ENCODE data around the gene EEF1A2.

EEF1A2 gene

GRCh38 chr20:63497946-63498935 lies 642 bp downstream of the EEF1A2 start:
- DNase-seq, result no peak

DNA sequence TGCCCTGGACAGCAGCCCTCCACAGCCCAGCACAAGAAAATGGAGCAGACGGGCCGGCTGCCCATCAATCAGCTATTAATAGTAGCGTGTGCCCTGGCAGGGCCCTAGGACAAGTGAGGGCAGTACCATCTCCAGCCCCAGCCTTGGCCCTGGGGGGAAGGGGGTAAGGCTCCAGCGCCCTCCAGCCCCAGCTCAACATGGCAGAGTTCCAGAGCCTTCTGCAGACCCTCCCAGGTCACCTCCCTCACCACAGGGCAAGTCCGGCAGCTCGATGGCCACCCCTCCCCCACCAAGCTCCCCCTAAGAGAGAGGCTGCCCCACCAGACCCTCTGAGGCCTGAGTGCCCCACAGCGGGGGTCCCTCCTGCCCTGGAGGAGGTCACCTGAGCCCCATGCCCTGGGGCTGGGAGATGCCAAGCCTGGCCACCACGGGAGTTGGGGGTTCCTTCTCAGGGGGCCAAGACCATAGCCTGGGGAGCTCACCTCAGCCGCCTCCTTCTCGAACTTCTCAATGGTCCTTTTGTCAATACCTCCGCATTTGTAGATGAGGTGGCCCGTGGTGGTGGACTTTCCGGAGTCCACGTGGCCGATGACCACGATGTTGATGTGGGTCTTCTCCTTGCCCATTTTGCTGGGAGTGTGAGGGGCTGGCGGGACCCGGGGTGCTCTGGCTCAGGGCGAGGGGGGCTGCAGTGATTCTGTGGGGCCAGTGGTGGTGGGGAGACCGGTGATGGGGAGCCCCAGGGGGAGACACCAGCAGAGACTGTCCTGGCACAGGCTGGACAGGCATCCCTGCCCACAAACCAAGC lies 1.5 kb downstream of the EEF1A2 start:
- DNase-seq, result no peak

GRCh38 chr20:63496596-63497120 lies 2.2 kb downstream of the EEF1A2 start:
- DNase-seq, result no peak

DNA sequence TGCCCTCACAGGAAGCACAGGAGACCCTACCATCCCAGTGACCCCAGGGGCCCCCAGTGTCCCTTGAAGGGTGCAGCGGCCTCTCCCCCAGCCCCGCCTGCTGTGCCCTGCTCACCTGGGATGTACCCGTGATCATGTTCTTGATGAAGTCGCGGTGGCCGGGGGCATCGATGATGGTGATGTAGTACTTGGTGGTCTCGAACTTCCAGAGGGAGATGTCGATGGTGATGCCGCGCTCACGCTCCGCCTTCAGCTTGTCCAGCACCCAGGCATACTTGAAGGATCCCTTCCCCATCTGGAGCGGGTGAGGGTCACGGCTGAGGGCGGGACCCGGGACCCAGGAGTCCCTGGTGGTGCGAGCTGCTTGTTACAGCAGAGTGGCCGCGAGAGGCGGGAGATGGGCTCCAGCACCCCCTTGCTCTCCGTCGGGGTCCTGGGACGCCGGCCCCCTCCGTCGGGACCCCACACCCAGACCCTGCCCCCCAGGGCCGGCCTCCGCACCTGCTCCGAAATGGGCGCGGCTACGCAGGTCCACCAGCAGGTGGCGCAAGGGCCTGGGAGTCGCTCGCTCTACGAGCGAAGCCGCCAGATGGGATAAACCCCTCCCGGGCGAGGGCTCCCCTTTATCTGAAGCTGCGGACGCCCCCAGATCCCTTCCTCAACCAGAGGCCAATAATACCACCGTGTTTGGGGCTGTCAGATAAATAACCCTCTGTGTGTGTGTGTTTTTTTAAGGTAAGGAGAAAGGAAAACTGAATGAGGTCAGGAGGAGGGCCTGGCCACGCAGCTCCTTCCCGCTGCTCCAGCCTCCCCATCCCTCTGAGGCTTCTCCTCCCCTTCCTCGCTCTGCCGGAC lies 2.9 kb downstream of the EEF1A2 start:
- peak; percentile 56 for DNase-seq

DNA sequence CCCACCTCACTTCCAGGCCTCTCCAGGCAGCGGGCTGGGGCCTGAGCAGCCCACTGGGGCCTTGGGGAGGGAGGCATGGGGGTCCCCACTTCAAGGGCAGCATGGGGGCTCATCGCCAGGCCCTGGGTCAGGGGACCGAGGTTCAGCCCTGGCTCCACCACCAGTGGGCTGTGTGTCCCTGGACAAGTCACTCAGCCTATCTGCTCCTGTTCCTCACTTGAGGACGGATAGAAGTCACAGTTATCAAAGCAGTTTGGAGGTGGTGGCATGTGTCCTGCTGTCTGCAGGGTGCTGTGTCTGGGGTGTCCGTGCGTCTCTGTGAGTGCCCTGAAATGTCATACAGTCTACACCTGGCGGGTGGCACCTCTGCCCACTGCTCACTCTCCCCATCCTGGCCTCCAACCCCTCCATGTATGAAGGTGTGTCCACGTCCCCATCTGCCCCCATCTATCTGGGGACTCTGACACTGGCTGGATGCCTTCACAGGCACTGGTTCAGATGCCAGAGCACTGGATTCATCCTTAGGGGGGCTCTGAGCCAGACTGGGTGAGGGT lies 3.6 kb downstream of the EEF1A2 start:
- no peak for DNase-seq

DNA sequence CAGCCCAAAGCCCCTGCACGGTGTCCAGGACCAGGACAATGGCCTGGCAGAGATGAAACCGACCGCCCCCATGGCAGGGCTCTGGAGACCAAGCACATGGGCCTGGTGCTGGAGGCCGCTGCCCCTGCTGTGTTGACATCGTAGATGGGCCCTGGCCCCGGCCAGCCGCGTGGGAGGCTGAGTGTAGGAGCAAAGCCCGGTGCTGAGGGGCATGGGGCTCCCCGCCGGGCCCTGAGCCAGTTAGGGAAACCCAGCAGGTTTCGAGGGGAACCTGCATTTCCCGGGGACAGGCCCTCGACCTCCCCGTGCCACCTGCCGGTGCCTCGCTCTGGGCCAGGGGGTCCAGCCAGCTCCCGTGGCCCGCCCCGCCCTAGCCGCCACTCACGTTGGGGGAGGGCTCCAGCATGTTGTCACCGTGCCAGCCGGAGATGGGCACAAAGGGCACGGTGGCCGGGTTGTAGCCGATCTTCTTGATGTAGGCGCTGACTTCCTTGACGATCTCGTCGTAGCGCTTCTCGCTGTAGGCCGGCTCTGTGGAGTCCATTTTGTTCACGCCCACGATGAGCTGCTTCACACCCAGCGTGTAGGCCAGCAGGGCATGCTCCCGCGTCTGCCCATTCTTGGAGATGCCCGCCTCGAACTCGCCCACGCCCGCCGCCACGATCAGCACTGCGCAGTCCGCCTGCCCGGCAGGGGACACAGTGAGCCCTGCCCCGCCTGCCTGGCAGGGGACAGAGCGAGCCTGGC lies 4.3 kb downstream of the EEF1A2 start:
- no peak for DNase-seq

DNA sequence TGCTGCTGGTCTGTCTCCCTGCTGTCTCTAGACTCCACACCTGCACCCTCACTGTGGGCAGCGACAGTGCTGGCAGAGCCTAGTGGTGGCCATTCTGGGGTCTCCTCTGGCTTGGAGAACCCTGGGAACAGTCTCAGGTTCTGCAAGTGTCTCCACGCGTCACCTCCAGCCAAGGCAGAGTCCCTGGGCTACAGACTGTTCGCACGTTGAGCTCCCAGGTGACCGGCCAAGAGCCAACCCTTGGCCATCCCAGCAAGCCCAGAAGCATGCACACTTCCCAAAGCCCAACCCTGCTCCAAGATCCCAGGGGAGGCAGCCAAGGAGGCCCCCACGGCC lies 4.8 kb downstream of the EEF1A2 start:
- no peak for DNase-seq

DNA sequence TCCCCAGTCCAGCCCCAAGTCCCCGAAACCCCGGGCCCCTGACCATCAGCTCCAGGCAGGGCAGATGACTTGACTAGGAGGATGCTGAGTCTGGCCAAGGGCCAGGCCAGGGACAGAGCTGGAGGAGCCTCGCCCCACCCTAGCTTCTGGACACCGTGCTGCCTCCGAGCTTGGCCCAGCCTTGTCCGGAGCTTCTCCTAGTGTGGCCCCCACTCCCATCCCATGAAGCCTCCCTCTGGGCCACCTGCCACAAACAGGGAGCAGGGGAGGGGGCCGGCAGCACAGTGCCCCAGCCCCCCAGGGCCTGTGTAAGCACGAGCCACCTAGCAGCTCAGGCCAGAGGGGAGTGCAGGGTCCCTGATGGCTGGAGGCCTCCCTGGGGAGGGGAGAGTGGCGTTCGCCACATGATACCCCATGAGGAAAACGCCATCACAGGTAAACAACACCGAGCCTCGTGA lies 5.3 kb downstream of the EEF1A2 start:
- no peak for DNase-seq

DNA sequence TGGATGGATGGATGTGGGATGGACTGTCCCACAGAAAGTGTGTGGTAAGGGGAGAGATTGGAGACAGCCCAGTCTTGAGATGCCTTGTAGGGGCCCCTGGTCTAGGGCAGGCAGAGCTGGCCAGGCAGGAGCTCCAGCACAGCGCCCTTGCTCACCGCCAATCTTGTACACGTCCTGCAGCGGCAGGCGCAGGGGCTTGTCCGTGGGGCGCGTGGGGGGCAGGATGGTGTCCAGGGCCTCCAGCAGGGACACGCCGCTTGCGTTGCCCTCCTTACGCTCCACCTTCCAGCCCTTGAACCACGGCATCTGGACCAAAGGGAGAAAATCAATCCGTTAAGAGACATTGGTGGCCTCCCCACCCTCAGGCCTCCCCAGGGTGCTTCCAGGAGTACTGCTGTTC lies 5.9 kb downstream of the EEF1A2 start:
- DNase-seq, result no peak

GRCh38 chr20:63492518-63492917 lies 6.4 kb downstream of the EEF1A2 start:
- no peak for DNase-seq

GRCh38 chr20:63491635-63492230 lies 7.2 kb downstream of the EEF1A2 start:
- no peak for DNase-seq

DNA sequence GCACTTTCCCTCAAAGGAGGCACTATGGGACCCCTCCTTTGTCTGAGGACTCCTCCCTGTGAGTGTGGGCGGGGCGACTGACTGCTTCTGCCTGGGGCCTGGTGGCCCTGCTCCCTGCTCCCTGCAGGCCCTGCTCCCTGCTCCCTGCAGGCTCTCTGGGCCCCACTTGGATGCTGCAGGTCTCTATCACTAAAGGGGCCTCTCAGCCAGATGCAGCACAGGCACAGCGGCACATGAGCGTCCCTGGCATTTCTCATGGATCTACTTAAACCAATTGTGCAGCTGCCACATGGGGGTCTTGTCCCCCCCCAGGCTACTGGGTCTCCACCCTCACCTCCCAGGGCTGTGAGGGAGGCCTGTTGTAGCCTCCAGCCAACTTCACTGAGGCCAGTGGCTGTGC lies 7.8 kb downstream of the EEF1A2 start:
- no peak for DNase-seq

DNA sequence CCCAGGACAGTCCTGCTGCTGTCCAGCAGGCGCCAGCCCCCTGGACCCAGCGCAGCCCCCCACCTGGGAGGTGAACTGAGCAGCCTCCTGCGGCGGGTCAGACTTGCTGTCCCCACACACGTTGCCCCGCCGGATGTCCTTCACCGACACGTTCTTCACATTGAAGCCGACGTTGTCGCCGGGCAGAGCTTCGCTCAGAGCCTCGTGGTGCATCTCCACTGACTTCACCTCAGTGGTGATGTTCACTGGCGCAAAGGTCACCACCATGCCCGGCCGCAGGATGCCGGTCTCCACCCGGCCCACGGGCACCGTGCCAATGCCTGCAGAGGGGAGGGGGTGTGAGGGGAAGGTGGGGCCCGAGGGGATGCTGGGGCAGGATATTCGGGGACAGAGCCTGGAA lies 8.5 kb downstream of the EEF1A2 start:
- DNase-seq, result no peak

GRCh38 chr20:63488315-63489251 lies 10.3 kb downstream of the EEF1A2 start:
- DNase-seq, result no peak

DNA sequence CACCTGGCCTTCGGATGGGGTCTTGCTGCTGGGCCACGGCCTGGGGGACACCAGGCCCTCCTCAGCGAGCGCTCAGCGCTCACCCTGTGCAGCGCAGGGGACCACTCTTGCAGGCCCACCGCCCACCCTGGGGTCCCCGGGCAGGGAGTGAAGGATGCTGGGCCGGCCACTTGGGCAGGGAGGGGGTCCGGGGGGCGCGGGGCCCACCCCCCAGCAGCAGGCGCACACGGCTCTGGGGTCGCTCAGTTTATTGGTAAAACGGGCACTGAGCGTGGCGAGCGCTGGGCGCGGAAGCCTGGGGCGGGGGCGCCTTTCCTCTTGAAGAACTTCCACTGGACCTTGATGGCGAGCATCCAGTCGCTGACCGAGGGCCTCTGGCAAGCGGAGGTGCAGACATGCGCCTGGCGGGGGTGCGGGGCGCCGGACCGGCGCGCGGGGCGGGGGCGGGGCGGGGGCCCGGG lies 11.1 kb downstream of the EEF1A2 start:
- DNase-seq, result no peak

- no peak for DNase-seq
These were observed 11.6 kb downstream of the EEF1A2 start for GRCh38 chr20:63487116-63487764.

GRCh38 chr20:63486300-63486855 lies 12.5 kb downstream of the EEF1A2 start:
- DNase-seq, result no peak

GRCh38 chr20:63484651-63485403 lies 14.1 kb downstream of the EEF1A2 start:
- no peak for DNase-seq
